B cell (primary cell): ENCODE data around the gene ALPL. TPM values are rescaled to one million over a fixed set of nuclear protein-coding genes. Genes with fewer than 3 reads are reported as not detected.

Experiments
- ATAC-seq: fragments of 200-7000 bp; cut with Tn5 transposase; one replicate; pipeline ENCODE4 v1.10.0; 2021; ENCODE audit warnings: low read depth, mild to moderate bottlenecking, moderate number of reproducible peaks, moderate library complexity
- CTCF ChIA-PET: fragments of 350-600 bp; sonication (Branson Sonifier 250); formaldehyde crosslinking; loops from one replicate; lab custom pipeline; 2021; ENCODE audit warnings: antibody characterized with exemption, inconsistent platforms; lab: Charles Lee
- POLR2A ChIA-PET: fragments of 350-600 bp; sonication (Branson Sonifier 250); formaldehyde crosslinking; loops from one replicate; lab custom pipeline; 2021; ENCODE audit warnings: antibody characterized with exemption; lab: Charles Lee
- DNase-seq: peaks from one replicate; pipeline ENCODE4 v3.0.0; 2013
- H2AFZ ChIP-seq: 2 replicates; pipeline ENCODE4 v1.6.1; 2012; ENCODE audit warnings: mild to moderate bottlenecking, low read depth, low read length; ENCODE audit not compliant: insufficient read depth, poor library complexity, severe bottlenecking
- H3K27ac ChIP-seq, 2 donors: 1 replicate in 1 of 2; 2 replicates in 1 of 2; pipeline ENCODE4 v1.5.1; 2012 to 2013; ENCODE audit warnings: low read length in 2 of 2, mild to moderate bottlenecking in 2 of 2, moderate library complexity in 1 of 2
- H3K27me3 ChIP-seq, 4 experiments: fragments of 200-600 bp in 1 of 4; sonication (generic) in 1 of 4; replicated peaks in 1 of 4; 1 replicate in 2 of 4; 2 replicates in 2 of 4; pipeline versions ENCODE4 v1.6.1 to v1.7.0; 2013 to 2016; ENCODE audit warnings: low read length in 3 of 4, mild to moderate bottlenecking in 2 of 4, mixed read lengths in 1 of 4, moderate library complexity in 1 of 4; ENCODE audit not compliant: insufficient read depth in 4 of 4, control insufficient read depth in 3 of 4; ENCODE audit errors: control extremely low read depth in 1 of 4
- H3K36me3 ChIP-seq, 2 experiments: replicated peaks in 1 of 2; 1 replicate in 1 of 2; 2 replicates in 1 of 2; pipeline versions ENCODE4 v1.6.1 to v1.7.1; 2013; ENCODE audit warnings: low read length in 1 of 2; ENCODE audit not compliant: insufficient read depth in 2 of 2, control insufficient read depth in 1 of 2; ENCODE audit errors: control extremely low read depth in 1 of 2, extremely low read depth in 1 of 2
- H3K4me1 ChIP-seq, 2 donors: fragments of 200-600 bp in 1 of 2; sonication (generic) in 1 of 2; 1 replicate in 1 of 2; 2 replicates in 1 of 2; pipeline versions ENCODE4 v1.5.1 to v1.6.1; 2013 to 2017; ENCODE audit warnings: low read length in 2 of 2; ENCODE audit not compliant: control insufficient read depth in 2 of 2, insufficient read depth in 2 of 2
- H3K4me2 ChIP-seq: replicated peaks from 2 replicates; pipeline ENCODE3; 2012; ENCODE audit warnings: mild to moderate bottlenecking, low read depth, low read length; ENCODE audit not compliant: poor library complexity, severe bottlenecking
- H3K4me3 ChIP-seq, 5 experiments: fragments of 200-600 bp in 1 of 5; sonication (generic) in 1 of 5; 1 replicate in 3 of 5; 2 replicates in 2 of 5; pipeline versions ENCODE4 v1.5.1 to v1.7.0; 2011 to 2016; ENCODE audit warnings: low read length in 4 of 5, mild to moderate bottlenecking in 4 of 5, low read depth in 2 of 5, control low read depth in 1 of 5, moderate library complexity in 1 of 5; ENCODE audit not compliant: insufficient read depth in 1 of 5; ENCODE audit errors: control extremely low read depth in 1 of 5, extremely low read depth in 1 of 5
- H3K79me2 ChIP-seq: fragments of 200-600 bp; sonication (generic); one replicate; pipeline ENCODE4 v1.6.0; 2016; ENCODE audit warnings: low read length; ENCODE audit not compliant: control insufficient read depth, insufficient read depth
- H3K9ac ChIP-seq: fragments of 200-600 bp; sonication (generic); 2 replicates; pipeline ENCODE4 v1.6.1; 2017; ENCODE audit warnings: mild to moderate bottlenecking, low read length, moderate library complexity
- H3K9me3 ChIP-seq, 3 donors: one replicate each; pipeline versions ENCODE4 v1.6.1 to v1.7.1; 2013; ENCODE audit warnings: low read length in 2 of 3; ENCODE audit not compliant: control insufficient read depth in 2 of 3, insufficient read depth in 1 of 3; ENCODE audit errors: control extremely low read depth in 1 of 3
- H4K20me1 ChIP-seq: 2 replicates; pipeline ENCODE4 v1.6.0; 2012; ENCODE audit warnings: mild to moderate bottlenecking, low read length; ENCODE audit not compliant: insufficient read depth, control insufficient read depth, poor library complexity, severe bottlenecking
- H3K27ac Mint-ChIP-seq: one replicate; pipeline ENCODE4 v1.8.0; 2021; ENCODE audit warnings: mixed read lengths
- H3K27me3 Mint-ChIP-seq: one replicate; pipeline ENCODE4 v1.8.0; 2021; ENCODE audit warnings: mixed read lengths
- H3K4me1 Mint-ChIP-seq: one replicate; pipeline ENCODE4 v1.8.0; 2021; ENCODE audit warnings: mixed read lengths
- H3K4me3 Mint-ChIP-seq: one replicate; pipeline ENCODE4 v1.8.0; 2021; ENCODE audit warnings: mixed read lengths
- H3K9me3 Mint-ChIP-seq: one replicate; pipeline ENCODE4 v1.8.0; 2022; ENCODE audit warnings: mixed read lengths; ENCODE audit not compliant: insufficient read depth
- CTCF ChIP-seq: fragments of 200-600 bp; IDR thresholded peaks from one replicate; pipeline ENCODE4 v1.8.0; 2022; ENCODE audit warnings: antibody characterized with exemption, mild to moderate bottlenecking
- EZH2 ChIP-seq: IDR thresholded peaks from 2 replicates; pipeline ENCODE4 v1.6.1; 2012; ENCODE audit warnings: borderline replicate concordance, low read depth, mild to moderate bottlenecking, moderate library complexity, low read length; ENCODE audit not compliant: insufficient read depth, poor library complexity, severe bottlenecking
- WGBS: methylation state at CpG from one replicate; pipeline ENCODE4 v1.1.5; 2013; ENCODE audit warnings: missing lambda C conversion rate; ENCODE audit not compliant: insufficient coverage; 5-methylcytosine and 5-hydroxymethylcytosine counted together
- intact Hi-C: fragments of 100-400 bp; cut with micrococcal nuclease; formaldehyde crosslinking; loops from one replicate; pipeline ENCODE4 v1.10.0; 2022
- polyA plus RNA-seq: library from polyadenylated mRNA; depleted of rRNA; stranded (reverse); fragments of >200 nt; gene quantifications from 2 replicates; pipeline ENCODE4 v1.2.3, GENCODE V29; 2012
- total RNA-seq, 2 donors: library from RNA; stranded (reverse); fragments of 120-200 nt in 1 of 2; gene quantifications; 1 replicate in 1 of 2; 2 replicates in 1 of 2; pipeline versions ENCODE4 v1.2.3 to v1.2.4, GENCODE V29; 2013 to 2022

Gene ALPL
- total and polyA plus RNA-seq, 2 donors (not counting 1 experiment from before 2014, with no cell fraction given) = 1.6 to 12.2 TPM

- no peaks in the 10 kb centered on the region for H3K4me1 Mint-ChIP-seq
- Histone ChIP-seq H3K9ac (no peak overlapping the region), H3K4me2 (no peak overlapping the region), H3K79me2 (no peaks in the 10 kb centered on the region), H4K20me1 (no peaks in the 10 kb centered on the region), H3K4me1 (no peaks in the 10 kb centered on the region), H2AFZ (no peak overlapping the region), H3K27ac (no peak overlapping the region), H3K27me3 (peaks cover 0 to 10% (median 0%) of the 10 kb centered on the region in 4 experiments), H3K9me3 (no peaks in the 10 kb centered on the region), H3K36me3 (no peaks in the 10 kb centered on the region), H3K4me3 (no peak overlapping the region)
- ATAC-seq (no peak), DNase-seq (no peak)
- H3K27me3 Mint-ChIP-seq = peaks cover 11% of the 10 kb centered on the region
- TF ChIP-seq EZH2 (no peak), CTCF (no peak)
- no peaks in the 10 kb centered on the region for H3K9me3 Mint-ChIP-seq
- H3K27ac Mint-ChIP-seq = no peak overlapping the region
- ChIA-PET CTCF (no interaction called here), POLR2A (no interaction called here)
- intact Hi-C loops = no loop called here
- 62% methylated on average over 2 of the region's 3 CpGs for WGBS
- no peak overlapping the region for H3K4me3 Mint-ChIP-seq
Observed at GRCh38 chr1:21579791-21580190, 70.6 kb downstream of the ALPL start.

GRCh38 chr1:21584096-21584495 lies 74.9 kb downstream of the ALPL start:
- Mint-ChIP-seq H3K9me3 (no peaks in the 10 kb centered on the region), H3K4me3 (no peak overlapping the region), H3K27ac (no peak overlapping the region), H3K4me1 (no peaks in the 10 kb centered on the region), H3K27me3 (peaks cover 25% of the 10 kb centered on the region)
- Histone ChIP-seq H2AFZ (no peak overlapping the region), H3K4me3 (no peak overlapping the region), H3K9me3 (no peaks in the 10 kb centered on the region), H3K36me3 (no peaks in the 10 kb centered on the region), H3K27ac (no peak overlapping the region), H3K4me2 (no peak overlapping the region), H4K20me1 (no peaks in the 10 kb centered on the region), H3K27me3 (peaks cover 0 to 2% (median 0%) of the 10 kb centered on the region in 4 experiments), H3K79me2 (no peaks in the 10 kb centered on the region), H3K4me1 (no peaks in the 10 kb centered on the region), H3K9ac (no peak overlapping the region)
- DNase-seq = no peak
- POLR2A ChIA-PET = no interaction called here
- intact Hi-C loops = no loop called here
- no peak for ATAC-seq
- CTCF ChIA-PET = no interaction called here
- WGBS = 48% methylated on average over 4 of the region's 10 CpGs
- TF ChIP-seq CTCF (no peak), EZH2 (no peak)
